HepG2 (cell line): ENCODE measurements around the gene ALOX5AP. TPM values are rescaled to one million over a fixed set of nuclear protein-coding genes. Genes with fewer than 3 reads are reported as not detected.

Source experiments
- ATAC-seq: fragments of 200-7000 bp; cut with Tn5 transposase; 3 replicates; pipeline ENCODE4 v1.9.1; 2020; ENCODE audit warnings: mild to moderate bottlenecking, moderate library complexity
- BruUV-seq: library from RNA; stranded (reverse); fragments of 400-500 nt; replicated peaks from 2 replicates; lab custom pipeline; 2021; lab: Mats Ljungman, UMichigan
- CTCF ChIA-PET: fragments of 300-600 bp; formaldehyde crosslinking; extraction: SDS; loops from one replicate; lab custom pipeline; 2021; ENCODE audit warnings: low total read pairs, inconsistent platforms, low intra/inter-chr PET ratio; lab: Yijun Ruan, JAX
- POLR2A ChIA-PET: fragments of 350-600 bp; sonication (Branson Sonifier 250); formaldehyde crosslinking; loops from one replicate; lab custom pipeline; 2020; ENCODE audit warnings: antibody characterized with exemption, inconsistent platforms; lab: Yijun Ruan, JAX
- DNase-seq: peaks from one replicate; pipeline ENCODE4 v3.0.0-alpha.2; 2015; ENCODE audit warnings: low spot score
- FAIRE-seq: peaks from 3 replicates; lab custom pipeline; 2011; peaks lifted over from hg19 to GRCh38; lab: Jason Lieb, UNC
- H2AFZ ChIP-seq: one replicate; pipeline ENCODE4 v1.6.1; 2011; ENCODE audit warnings: low read length, inconsistent platforms
- H3K27ac ChIP-seq: fragments of 300-600 bp; 3 replicates; pipeline ENCODE4 v1.8.0; 2011; ENCODE audit warnings: mixed run types, mild to moderate bottlenecking, mixed read lengths, low read length, inconsistent platforms; ENCODE audit not compliant: insufficient read depth; ENCODE audit errors: extremely low read length
- H3K27me3 ChIP-seq, 2 experiments: fragments of 200-600 bp in 1 of 2; 2 replicates in 1 of 2; 3 replicates in 1 of 2; pipeline versions ENCODE4 v1.6.0 to v1.8.0; 2011; ENCODE audit warnings: low read length in 2 of 2, mild to moderate bottlenecking in 2 of 2, moderate library complexity in 2 of 2, inconsistent platforms in 1 of 2; ENCODE audit not compliant: insufficient read depth in 2 of 2, control insufficient read depth in 1 of 2
- H3K36me3 ChIP-seq, 2 experiments: fragments of 200-600 bp in 1 of 2; replicated peaks in 1 of 2; 2 replicates in 1 of 2; 3 replicates in 1 of 2; pipeline versions ENCODE4 v1.5.1 to v1.8.0; 2011; ENCODE audit warnings: low read length in 2 of 2, inconsistent platforms in 1 of 2; ENCODE audit not compliant: insufficient read depth in 2 of 2, control insufficient read depth in 1 of 2
- H3K4me1 ChIP-seq: 2 replicates; pipeline ENCODE4 v1.5.1; 2012; ENCODE audit warnings: low read length, inconsistent platforms; ENCODE audit not compliant: insufficient read depth
- H3K4me2 ChIP-seq: 2 replicates; pipeline ENCODE4 v1.6.0; 2011; ENCODE audit warnings: low read depth, low read length, inconsistent platforms
- H3K4me3 ChIP-seq, 3 experiments: fragments of 200-600 bp in 1 of 3; sonication (generic), shearing (Covaris generic) in 1 of 3; replicated peaks in 1 of 3; 2 replicates each; pipeline ENCODE4 v1.5.1; 2011 to 2016; ENCODE audit warnings: low read length in 3 of 3, inconsistent platforms in 2 of 3, low read depth in 2 of 3, mild to moderate bottlenecking in 2 of 3, control low read depth in 1 of 3, mixed read lengths in 1 of 3; ENCODE audit not compliant: insufficient read depth in 1 of 3
- H3K79me2 ChIP-seq: one replicate; pipeline ENCODE4 v1.6.1; 2011; ENCODE audit warnings: low read length, inconsistent platforms; ENCODE audit not compliant: insufficient read depth
- H3K9ac ChIP-seq: 2 replicates; pipeline ENCODE4 v1.6.0; 2011; ENCODE audit warnings: mild to moderate bottlenecking, low read depth, low read length, inconsistent platforms; ENCODE audit not compliant: insufficient read depth
- H3K9me3 ChIP-seq: 2 replicates; pipeline ENCODE4 v1.5.1; 2012; ENCODE audit warnings: mild to moderate bottlenecking, low read length
- H4K20me1 ChIP-seq: 2 replicates; pipeline ENCODE4 v1.6.0; 2011; ENCODE audit warnings: inconsistent platforms, mild to moderate bottlenecking, low read length, moderate library complexity; ENCODE audit not compliant: insufficient read depth
- CAMTA2 ChIP-seq: sonication (generic); formaldehyde crosslinking; IDR thresholded peaks from 2 replicates; pipeline ENCODE4 v1.4.0; 2020; ENCODE audit warnings: mild to moderate bottlenecking, missing genetic modification reagents, borderline replicate concordance
- CTCF ChIP-seq: sonication (generic); formaldehyde crosslinking; IDR thresholded peaks from 2 replicates; pipeline ENCODE4 v1.5.0; 2020; ENCODE audit warnings: mild to moderate bottlenecking, missing genetic modification reagents, moderate library complexity
- ELK4 ChIP-seq: sonication (generic); formaldehyde crosslinking; IDR thresholded peaks from 2 replicates; pipeline ENCODE4 v1.9.0; 2021; ENCODE audit warnings: missing genetic modification reagents, borderline replicate concordance
- GABPB1 ChIP-seq: IDR thresholded peaks from 2 replicates; pipeline ENCODE4 v1.6.1; 2016; ENCODE audit warnings: mild to moderate bottlenecking, missing genetic modification reagents, moderate library complexity, missing compliant biosample characterization
- GATAD1 ChIP-seq: IDR thresholded peaks from 2 replicates; pipeline ENCODE4 v1.6.1; 2016; ENCODE audit warnings: missing genetic modification reagents, missing compliant biosample characterization
- ISL2 ChIP-seq: sonication (generic); formaldehyde crosslinking; IDR thresholded peaks from 2 replicates; pipeline ENCODE4 v1.5.0; 2020; ENCODE audit warnings: missing genetic modification reagents
- KAT8 ChIP-seq: IDR thresholded peaks from 2 replicates; pipeline ENCODE4 v1.6.1; 2016; ENCODE audit warnings: missing genetic modification reagents, missing compliant biosample characterization
- PHF21A ChIP-seq: sonication (generic); formaldehyde crosslinking; IDR thresholded peaks from 2 replicates; pipeline ENCODE4 v1.5.0; 2020; ENCODE audit warnings: mild to moderate bottlenecking, missing genetic modification reagents
- TEAD3 ChIP-seq: optimal IDR thresholded peaks from 2 replicates; pipeline ENCODE3; 2016; ENCODE audit warnings: borderline replicate concordance
- WIZ ChIP-seq: sonication (generic); formaldehyde crosslinking; IDR thresholded peaks from 2 replicates; pipeline ENCODE4 v1.5.1; 2020; ENCODE audit warnings: mild to moderate bottlenecking, missing genetic modification reagents
- ZBTB21 ChIP-seq: sonication (generic); formaldehyde crosslinking; IDR thresholded peaks from 2 replicates; pipeline ENCODE4 v1.4.0; 2020; ENCODE audit warnings: missing genetic modification reagents
- ZBTB7B ChIP-seq: sonication (generic); formaldehyde crosslinking; IDR thresholded peaks from 2 replicates; pipeline ENCODE4 v1.4.0; 2020; ENCODE audit warnings: missing genetic modification reagents
- ZMYM3 ChIP-seq: sonication (generic); formaldehyde crosslinking; IDR thresholded peaks from 2 replicates; pipeline ENCODE4 v1.5.1; 2020; ENCODE audit warnings: mild to moderate bottlenecking, missing genetic modification reagents
- ZNF17 ChIP-seq: sonication (generic); formaldehyde crosslinking; IDR thresholded peaks from 2 replicates; pipeline ENCODE4 v1.5.0; 2020; ENCODE audit warnings: mild to moderate bottlenecking, missing genetic modification reagents
- ZNF576 ChIP-seq: sonication (generic); formaldehyde crosslinking; IDR thresholded peaks from 2 replicates; pipeline ENCODE4 v1.4.0; 2020; ENCODE audit warnings: mild to moderate bottlenecking, missing genetic modification reagents
- ZNF644 ChIP-seq: IDR thresholded peaks from 2 replicates; pipeline ENCODE4 v1.6.1; 2016; ENCODE audit warnings: low read depth
- ZNF713 ChIP-seq: sonication (generic); formaldehyde crosslinking; IDR thresholded peaks from 2 replicates; pipeline ENCODE4 v1.4.0; 2020; ENCODE audit warnings: mild to moderate bottlenecking, missing genetic modification reagents
- ZNF776 ChIP-seq: sonication (generic); formaldehyde crosslinking; IDR thresholded peaks from 2 replicates; pipeline ENCODE4 v1.4.0; 2020; ENCODE audit warnings: mild to moderate bottlenecking, missing genetic modification reagents
- WGBS: methylation state at CpG from one replicate; pipeline ENCODE4 v1.1.6; 2017; ENCODE audit warnings: low lambda C conversion rate; 5-methylcytosine and 5-hydroxymethylcytosine counted together
- in situ Hi-C: cut with HindIII; loops from 2 replicates; pipeline ENCODE4 v1.10.0; 2017; ENCODE audit warnings: low pct_unique_long_range_greater_than_20kb; ENCODE audit not compliant: extremely low pct_ligation_motif_present
- intact Hi-C: fragments of 100-400 bp; cut with micrococcal nuclease; formaldehyde crosslinking; loops from one replicate; pipeline ENCODE4 v1.10.0; 2022; ENCODE audit not compliant: unreplicated experiment
- polyA plus RNA-seq, 8 experiments: library from polyadenylated mRNA; depleted of rRNA in 3 of 8; stranded (reverse) in 7 of 8; unstranded in 1 of 8; fragments of >200 nt; fragmentation: Illumina TruSeq in 4 of 8; extraction: Trizol in 4 of 8; gene quantifications; 2 replicates each; pipeline versions ENCODE4 v1.2.1 to v1.2.3, GENCODE V29; 2011 to 2016; ENCODE audit warnings: low read depth in 4 of 8, missing spikeins in 1 of 8, mixed read lengths in 1 of 8; ENCODE audit not compliant: insufficient read depth in 1 of 8
- total RNA-seq, 5 experiments: library from RNA; depleted of rRNA; stranded (reverse); fragments of >200 nt; fragmentation: Illumina TruSeq; extraction: Trizol; gene quantifications; 2 replicates each; pipeline ENCODE4 v1.2.3, GENCODE V29; 2016; ENCODE audit warnings: low read depth in 1 of 5

Gene ALOX5AP
- total and polyA plus RNA-seq, 2 of the 13 experiments (the other 11 are each of a cell fraction or from before 2014, with no cell fraction given), result 0.97 to 1.2 TPM

- TF ChIP-seq CTCF (no peak), KAT8 (CRISPR knock-in tag) (no peak), ZBTB7B (CRISPR knock-in tag) (no peak)
- TF ChIP-seq, all 625 proteins: peak for 0
Measured at GRCh38 chr13:30776661-30777060, 41.3 kb downstream of the ALOX5AP start (continued).

- BruUV-seq, result no TSS peak
- whole genome bisulfite sequencing, result 53% methylated on average over 5 of the region's 5 CpGs
- H3K4me2 ChIP-seq, result no peak overlapping the region
- H3K9ac ChIP-seq, result no peak overlapping the region
- no peaks in the 10 kb centered on the region for H3K36me3 ChIP-seq
- H2AFZ ChIP-seq, result no peak overlapping the region
- POLR2A ChIA-PET, result no interaction called here
- no peaks in the 10 kb centered on the region for H3K79me2 ChIP-seq
- H3K27ac ChIP-seq, result no peak overlapping the region
- no peak overlapping the region for H3K4me3 ChIP-seq
- H3K27me3 ChIP-seq, result peaks cover 1 to 2% of the 10 kb centered on the region in 2 experiments; a peak in 1 of 5 replicates
- in situ Hi-C loops (no loop called here), intact Hi-C loops (no loop called here)
- CTCF ChIA-PET, result no interaction called here
- peaks cover 11% of the 10 kb centered on the region for H3K4me1 ChIP-seq
- no peak for TF ChIP-seq PHF21A (CRISPR knock-in tag)
- TF ChIP-seq ZNF644 (CRISPR knock-in tag), result no peak
- TF ChIP-seq GATAD1 (CRISPR knock-in tag), result no peak
- no peak for TF ChIP-seq ZNF713 (CRISPR knock-in tag)
- TF ChIP-seq ELK4 (CRISPR knock-in tag), result no peak
- no peak for TF ChIP-seq ZNF776
- TF ChIP-seq WIZ (CRISPR knock-in tag), result no peak
- TF ChIP-seq ZNF17 (CRISPR knock-in tag), result no peak
- TF ChIP-seq ZNF576 (CRISPR knock-in tag), result no peak
- no peak for TF ChIP-seq ZMYM3 (CRISPR knock-in tag)
- TF ChIP-seq TEAD3 (CRISPR knock-in tag), result no peak
- TF ChIP-seq ISL2 (CRISPR knock-in tag), result no peak
- no peak for TF ChIP-seq ZBTB21 (CRISPR knock-in tag)
- no peak for TF ChIP-seq CAMTA2 (CRISPR knock-in tag)
- no peak for TF ChIP-seq GABPB1
- no peaks in the 10 kb centered on the region for H3K9me3 ChIP-seq
- DNase-seq (no peak), FAIRE-seq (no peak), ATAC-seq (no peak)
- H4K20me1 ChIP-seq, result no peaks in the 10 kb centered on the region
Measured at GRCh38 chr13:30779016-30779415, 43.7 kb downstream of the ALOX5AP start.
